Ascending aorta (tissue), 2 donors: ENCODE data around the gene TLCD3B. TPM values are rescaled to one million over a fixed set of nuclear protein-coding genes. Genes with fewer than 3 reads are reported as not detected.

Source experiments
- DNase-seq, 2 donors: peaks; one replicate each; pipeline ENCODE4 v3.0.0-alpha.2; 2019; ENCODE audit warnings: low spot score in 2 of 2
- H3K27ac ChIP-seq, 2 donors: fragments of 200-600 bp; sonication (generic); one replicate each; pipeline ENCODE4 v1.5.1; 2016 to 2017; ENCODE audit warnings: mild to moderate bottlenecking in 1 of 2
- H3K27me3 ChIP-seq: fragments of 200-600 bp; sonication (generic); one replicate; pipeline ENCODE4 v1.5.1; 2017
- H3K36me3 ChIP-seq, 2 donors: fragments of 200-600 bp; sonication (generic); one replicate each; pipeline ENCODE4 v1.5.1; 2016
- H3K4me1 ChIP-seq, 2 donors: fragments of 200-600 bp; sonication (generic); one replicate each; pipeline ENCODE4 v1.5.1; 2016 to 2017; ENCODE audit warnings: mild to moderate bottlenecking in 1 of 2
- H3K4me3 ChIP-seq, 2 donors: fragments of 200-600 bp; sonication (generic); one replicate each; pipeline ENCODE4 v1.5.1; 2016 to 2017; ENCODE audit warnings: mild to moderate bottlenecking in 1 of 2
- H3K9me3 ChIP-seq, 2 donors: fragments of 200-600 bp; sonication (generic); one replicate each; pipeline ENCODE4 v1.5.1; 2016
- CTCF ChIP-seq, 3 experiments: fragments of 200-600 bp in 2 of 3; fragments of 450-650 bp in 1 of 3; sonication (generic) in 2 of 3; IDR thresholded peaks; one replicate each; pipeline ENCODE4 v1.5.1; 2016 to 2019; ENCODE audit warnings: antibody characterized with exemption in 3 of 3, mild to moderate bottlenecking in 1 of 3, moderate library complexity in 1 of 3
- intact Hi-C: fragments of 100-400 bp; cut with DNase I; formaldehyde crosslinking; loops from one replicate; pipeline ENCODE4 v1.15.1; 2023
- total RNA-seq: library from RNA; depleted of rRNA; stranded (reverse); fragments of >200 nt; gene quantifications from one replicate; pipeline ENCODE4 v1.1.0, GENCODE V29; 2016

TLCD3B gene
- total RNA-seq, 1 donor from 2014 or later = not detected

DNA sequence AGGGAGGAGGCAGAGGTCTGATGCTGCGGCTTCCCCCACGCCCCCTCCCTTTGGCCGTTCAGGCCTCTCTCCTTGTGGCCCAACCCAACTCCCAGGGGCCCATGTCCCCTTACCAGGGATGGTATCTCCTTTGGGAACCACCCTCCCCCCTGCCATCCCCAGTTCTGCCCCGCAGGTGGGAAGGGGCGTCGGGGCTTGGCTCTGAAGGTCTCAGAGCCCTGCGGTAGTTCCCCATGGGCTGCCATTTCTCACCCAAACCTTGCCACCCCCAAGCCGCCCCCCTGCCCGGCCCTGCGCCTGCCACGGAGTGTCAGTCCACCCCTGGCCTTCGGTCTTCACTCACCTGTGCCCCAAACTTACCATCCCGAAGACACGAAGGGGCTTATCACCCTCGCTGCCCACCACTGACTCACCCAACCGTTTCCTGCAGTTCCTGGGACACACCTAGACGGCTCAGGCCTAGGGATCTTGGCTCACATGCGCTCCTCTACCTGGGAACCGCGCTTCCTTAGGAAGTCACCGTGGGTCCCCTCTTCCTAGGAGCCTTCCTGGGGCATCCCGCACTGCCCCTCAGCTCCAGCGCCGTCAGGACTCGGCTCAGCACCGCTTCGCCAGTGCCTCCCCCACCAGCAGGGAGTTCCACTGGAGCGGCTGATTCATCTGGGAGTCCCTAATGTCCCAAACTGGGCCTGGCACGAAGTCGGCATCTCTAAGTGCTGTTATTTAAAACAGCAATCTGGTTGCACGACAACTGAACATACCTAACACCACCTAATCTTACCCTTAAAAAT lies 19.2 kb downstream of the TLCD3B start:
- Histone ChIP-seq H3K9me3 (no peaks in the 10 kb centered on the region), H3K27me3 (peaks cover 13% of the 10 kb centered on the region), H3K27ac (no peak overlapping the region), H3K4me1 (peaks cover 8 to 12% of the 10 kb centered on the region in 2 donors), H3K4me3 (peak overlapping the region; percentile 39 to 56), H3K36me3 (no peaks in the 10 kb centered on the region)
- no peak for DNase-seq
- intact Hi-C loops = no loop called here
- TF ChIP-seq CTCF (IDR thresholded peaks at IDR 0.05) = no peak

GRCh38 chr16:30010844-30011713 lies 20.0 kb downstream of the TLCD3B start, which contains the start of gene DOC2A:
TSS of gene DOC2A (minus strand) at chr16:30011027. CDS start at chr16:30010222, 805 bp downstream.
- no peaks in the 10 kb centered on the region for H3K36me3 ChIP-seq
- H3K4me1 ChIP-seq = peaks cover 8 to 12% of the 10 kb centered on the region in 2 donors
- no peak within 1 kb of the TSS for H3K27ac ChIP-seq
- H3K27me3 ChIP-seq = peaks cover 13% of the 10 kb centered on the region
- H3K9me3 ChIP-seq = no peaks in the 10 kb centered on the region
- DNase-seq = no peak
- H3K4me3 ChIP-seq = peak within 1 kb of the TSS; percentile 39 to 56
- intact Hi-C loops = no loop called here
- TF ChIP-seq CTCF (IDR thresholded peaks at IDR 0.05) = no peak

DNA sequence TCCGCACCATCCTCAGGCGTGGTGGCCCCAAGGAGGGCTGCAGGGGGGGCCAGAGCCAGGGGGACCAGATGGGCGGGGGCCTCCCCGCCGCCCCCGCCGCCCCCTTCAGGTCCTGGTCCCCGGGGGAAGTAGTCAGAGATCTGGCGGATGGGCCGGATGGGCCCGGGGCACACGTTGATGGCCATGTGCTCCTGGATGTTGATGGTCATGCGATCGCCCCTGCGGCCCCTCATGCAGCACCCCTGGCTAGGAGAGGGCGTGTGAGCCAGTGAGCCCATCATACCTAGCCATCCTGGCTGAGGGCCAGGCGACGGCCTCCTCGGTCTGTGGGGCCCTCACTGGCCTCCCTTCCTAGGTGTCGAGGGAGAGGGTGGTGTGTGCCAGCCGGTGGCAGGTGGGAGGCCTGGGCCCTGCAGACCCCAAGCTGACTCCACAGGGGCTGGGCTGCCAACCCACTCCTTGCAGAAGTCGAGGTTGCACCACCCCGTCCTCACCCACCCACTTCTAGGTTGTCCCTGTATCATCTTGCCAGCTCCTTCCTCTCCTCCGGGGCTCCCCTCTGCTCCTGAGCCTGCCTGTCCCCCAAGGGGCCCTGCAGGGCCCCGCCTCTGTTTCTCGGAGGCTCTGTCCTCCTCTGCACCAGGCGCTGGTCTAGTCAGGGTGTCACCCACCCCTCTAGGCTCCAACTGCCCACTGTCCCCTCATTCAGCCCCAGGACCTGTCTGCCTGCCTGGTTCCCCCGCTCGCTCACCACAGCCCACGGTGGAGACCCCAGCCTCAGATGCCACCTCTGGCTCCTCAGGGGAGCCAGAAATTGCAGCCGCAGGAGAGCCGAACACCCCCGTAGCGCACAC lies 20.9 kb downstream of the TLCD3B start:
- H3K4me1 ChIP-seq = peaks cover 8 to 12% of the 10 kb centered on the region in 2 donors
- H3K27me3 ChIP-seq = peaks cover 13% of the 10 kb centered on the region
- H3K27ac ChIP-seq = no peak overlapping the region
- TF ChIP-seq CTCF (IDR thresholded peaks at IDR 0.05) = no peak
- H3K36me3 ChIP-seq = no peaks in the 10 kb centered on the region
- no peaks in the 10 kb centered on the region for H3K9me3 ChIP-seq
- no peak for DNase-seq
- peak overlapping the region; percentile 39 to 56 for H3K4me3 ChIP-seq
- intact Hi-C loops = no loop called here

- H3K9me3 ChIP-seq = no peaks in the 10 kb centered on the region
- no peak overlapping the region for H3K27ac ChIP-seq
- peaks cover 8 to 12% of the 10 kb centered on the region in 2 donors for H3K4me1 ChIP-seq
- no peak for TF ChIP-seq CTCF (IDR thresholded peaks at IDR 0.05)
- intact Hi-C loops = no loop called here
- no peaks in the 10 kb centered on the region for H3K36me3 ChIP-seq
- H3K27me3 ChIP-seq = peaks cover 13% of the 10 kb centered on the region
- DNase-seq = no peak
- no peak overlapping the region for H3K4me3 ChIP-seq
Measured at GRCh38 chr16:30009085-30009862, 21.8 kb downstream of the TLCD3B start.
